ENCODE data around the gene B3GLCT. TPM values are rescaled to one million over a fixed set of nuclear protein-coding genes. Genes with fewer than 3 reads are reported as not detected.
"Not testable (repeated sequence)": the region's sequence is repeated elsewhere in the genome, so short reads cannot be mapped to it uniquely, and the experiment has no call there.

B3GLCT gene
- total RNA-seq, 2 donors from 2014 or later, result 4.1 to 4.6 TPM

GRCh38 chr13:31172535-31172934 lies 27.2 kb upstream of the B3GLCT start:
- Mint-ChIP-seq H3K4me3 (no peak overlapping the region), H3K27me3 (peaks cover 14% of the 10 kb centered on the region), H3K9me3 (peaks cover 5% of the 10 kb centered on the region), H3K27ac (no peak overlapping the region), H3K4me1 (no peaks in the 10 kb centered on the region), H3K36me3 (ENCODE audit: low read depth) (no peaks in the 10 kb centered on the region)
- ATAC-seq (replicated peaks), result no peak

GRCh38 chr13:31174018-31174417 lies 25.8 kb upstream of the B3GLCT start:
- H3K36me3 Mint-ChIP-seq (ENCODE audit: low read depth), result no peaks in the 10 kb centered on the region
- ATAC-seq (replicated peaks), result no peak
- no peak overlapping the region for H3K27ac Mint-ChIP-seq
- peaks cover 3% of the 10 kb centered on the region for H3K4me1 Mint-ChIP-seq
- no peak overlapping the region for H3K4me3 Mint-ChIP-seq
- H3K27me3 Mint-ChIP-seq, result peaks cover 14% of the 10 kb centered on the region
- peaks cover 5% of the 10 kb centered on the region for H3K9me3 Mint-ChIP-seq

GRCh38 chr13:31175847-31176532 lies 23.8 kb upstream of the B3GLCT start:
- Mint-ChIP-seq H3K27me3 (peaks cover 14% of the 10 kb centered on the region), H3K4me1 (peaks cover 3% of the 10 kb centered on the region), H3K4me3 (no peak overlapping the region), H3K36me3 (ENCODE audit: low read depth) (no peaks in the 10 kb centered on the region), H3K9me3 (peaks cover 5% of the 10 kb centered on the region), H3K27ac (no peak overlapping the region)
- no peak for ATAC-seq (replicated peaks)

- not testable (repeated sequence) for H3K36me3 Mint-ChIP-seq (ENCODE audit: low read depth); ATAC-seq (replicated peaks)
- H3K4me3 Mint-ChIP-seq, result peak overlapping the region; percentile 29
Observed at GRCh38 chr13:31177813-31178495, 21.8 kb upstream of the B3GLCT start.

GRCh38 chr13:31179241-31179640 lies 20.5 kb upstream of the B3GLCT start:
- no peaks in the 10 kb centered on the region for H3K27me3 Mint-ChIP-seq

More at GRCh38 chr13:31177813-31178495, 21.8 kb upstream of the B3GLCT start:
- H3K27me3 Mint-ChIP-seq, H3K9me3 Mint-ChIP-seq, H3K27ac Mint-ChIP-seq, H3K4me1 Mint-ChIP-seq: not testable (repeated sequence)

GRCh38 chr13:31179754-31180153 lies 20.0 kb upstream of the B3GLCT start:
- H3K4me1 Mint-ChIP-seq, result peaks cover 3% of the 10 kb centered on the region
- no peak overlapping the region for H3K4me3 Mint-ChIP-seq
- no peak for ATAC-seq (replicated peaks)
- no peak overlapping the region for H3K27ac Mint-ChIP-seq
- H3K36me3 Mint-ChIP-seq (ENCODE audit: low read depth), result no peaks in the 10 kb centered on the region
- H3K27me3 Mint-ChIP-seq, result no peaks in the 10 kb centered on the region
- H3K9me3 Mint-ChIP-seq, result peaks cover 5% of the 10 kb centered on the region

More at GRCh38 chr13:31179241-31179640, 20.5 kb upstream of the B3GLCT start:
- Mint-ChIP-seq H3K9me3 (peaks cover 5% of the 10 kb centered on the region), H3K27ac (no peak overlapping the region), H3K4me3 (no peak overlapping the region), H3K36me3 (ENCODE audit: low read depth) (no peaks in the 10 kb centered on the region), H3K4me1 (peaks cover 3% of the 10 kb centered on the region)
- ATAC-seq (replicated peaks), result no peak

- ATAC-seq (replicated peaks), result no peak
- H3K4me3 Mint-ChIP-seq, result no peak overlapping the region
- no peaks in the 10 kb centered on the region for H3K36me3 Mint-ChIP-seq (ENCODE audit: low read depth)
- no peaks in the 10 kb centered on the region for H3K27me3 Mint-ChIP-seq
- no peak overlapping the region for H3K27ac Mint-ChIP-seq
- peaks cover 3% of the 10 kb centered on the region for H3K4me1 Mint-ChIP-seq
- H3K9me3 Mint-ChIP-seq, result no peaks in the 10 kb centered on the region
Observed at GRCh38 chr13:31182987-31183386, 16.8 kb upstream of the B3GLCT start.

GRCh38 chr13:31184451-31184850 lies 15.3 kb upstream of the B3GLCT start:
- ATAC-seq (replicated peaks), result no peak
- no peaks in the 10 kb centered on the region for H3K27me3 Mint-ChIP-seq
- H3K4me3 Mint-ChIP-seq, result no peak overlapping the region
- no peak overlapping the region for H3K27ac Mint-ChIP-seq
- H3K9me3 Mint-ChIP-seq, result no peaks in the 10 kb centered on the region
- no peaks in the 10 kb centered on the region for H3K4me1 Mint-ChIP-seq
- H3K36me3 Mint-ChIP-seq (ENCODE audit: low read depth), result no peaks in the 10 kb centered on the region

- Mint-ChIP-seq H3K27ac (no peak overlapping the region), H3K27me3 (no peaks in the 10 kb centered on the region), H3K4me1 (no peaks in the 10 kb centered on the region), H3K4me3 (no peak overlapping the region), H3K9me3 (no peaks in the 10 kb centered on the region), H3K36me3 (ENCODE audit: low read depth) (no peaks in the 10 kb centered on the region)
- ATAC-seq (replicated peaks), result no peak
Observed at GRCh38 chr13:31184981-31185645, 14.7 kb upstream of the B3GLCT start.

GRCh38 chr13:31191748-31192147 lies 8.0 kb upstream of the B3GLCT start:
- Mint-ChIP-seq H3K27me3 (no peaks in the 10 kb centered on the region), H3K4me3 (no peak overlapping the region), H3K4me1 (peaks cover 3% of the 10 kb centered on the region), H3K27ac (no peak overlapping the region), H3K9me3 (no peaks in the 10 kb centered on the region), H3K36me3 (ENCODE audit: low read depth) (no peaks in the 10 kb centered on the region)
- ATAC-seq (replicated peaks), result peak; percentile 54

GRCh38 chr13:31192306-31192705 lies 7.5 kb upstream of the B3GLCT start:
- H3K4me1 Mint-ChIP-seq, result peaks cover 3% of the 10 kb centered on the region
- no peak for ATAC-seq (replicated peaks)
- H3K27me3 Mint-ChIP-seq, result no peaks in the 10 kb centered on the region
- H3K4me3 Mint-ChIP-seq, result no peak overlapping the region
- H3K9me3 Mint-ChIP-seq, result no peaks in the 10 kb centered on the region
- no peaks in the 10 kb centered on the region for H3K36me3 Mint-ChIP-seq (ENCODE audit: low read depth)
- no peak overlapping the region for H3K27ac Mint-ChIP-seq

GRCh38 chr13:31195616-31196015 lies 4.2 kb upstream of the B3GLCT start:
- H3K4me1 Mint-ChIP-seq, result peaks cover 7% of the 10 kb centered on the region

GRCh38 chr13:31196992-31197391 lies 2.8 kb upstream of the B3GLCT start:
- no peaks in the 10 kb centered on the region for H3K9me3 Mint-ChIP-seq
- H3K27me3 Mint-ChIP-seq, result no peaks in the 10 kb centered on the region
- no peak overlapping the region for H3K4me3 Mint-ChIP-seq
- no peaks in the 10 kb centered on the region for H3K36me3 Mint-ChIP-seq (ENCODE audit: low read depth)
- no peak for ATAC-seq (replicated peaks)
- peaks cover 13% of the 10 kb centered on the region for H3K4me1 Mint-ChIP-seq
- no peak overlapping the region for H3K27ac Mint-ChIP-seq

More at GRCh38 chr13:31195616-31196015, 4.2 kb upstream of the B3GLCT start:
- no peaks in the 10 kb centered on the region for H3K27me3 Mint-ChIP-seq
- H3K4me3 Mint-ChIP-seq, result no peak overlapping the region
- H3K36me3 Mint-ChIP-seq (ENCODE audit: low read depth), result no peaks in the 10 kb centered on the region
- H3K27ac Mint-ChIP-seq, result peak overlapping the region; percentile 8
- ATAC-seq (replicated peaks), result no peak
- no peaks in the 10 kb centered on the region for H3K9me3 Mint-ChIP-seq

- Mint-ChIP-seq H3K36me3 (ENCODE audit: low read depth) (no peaks in the 10 kb centered on the region), H3K4me1 (peaks cover 13% of the 10 kb centered on the region), H3K27ac (no peak overlapping the region), H3K9me3 (no peaks in the 10 kb centered on the region), H3K4me3 (peak overlapping the region; percentile 85), H3K27me3 (no peaks in the 10 kb centered on the region)
- ATAC-seq (replicated peaks), result no peak
Observed at GRCh38 chr13:31198519-31198918, 1.3 kb upstream of the B3GLCT start.

- H3K36me3 Mint-ChIP-seq (ENCODE audit: low read depth), result no peaks in the 10 kb centered on the region
- H3K27me3 Mint-ChIP-seq, result no peaks in the 10 kb centered on the region
- H3K9me3 Mint-ChIP-seq, result no peaks in the 10 kb centered on the region
- H3K4me1 Mint-ChIP-seq, result peaks cover 19% of the 10 kb centered on the region
- ATAC-seq (replicated peaks), result peak; percentile 30
- H3K4me3 Mint-ChIP-seq, result peak overlapping the region; percentile 85
- peak overlapping the region; percentile 85 for H3K27ac Mint-ChIP-seq
Observed at GRCh38 chr13:31199527-31199848, 287 bp upstream of the B3GLCT start.
